Activated CD4-positive, alpha-beta T cell treated with anti-CD3 and anti-CD28 coated beads, Interleukin-2, Interleukin-4, amounts not matched to agents 100 ng/mL and 50 ng/mL, durations not matched to agents 16 hours and 8 hours (primary cell): ENCODE results near the gene ITGAX.
A peak's percentile ranks its signal among the peaks of the same experiment; 100 is the strongest.
"Not testable (repeated sequence)": the region's sequence is repeated elsewhere in the genome, so short reads cannot be mapped to it uniquely, and the experiment has no call there.

Experiments used
- DNase-seq: peaks from one replicate; pipeline ENCODE4 v3.0.0-alpha.2; 2020; ENCODE audit warnings: low spot score

ITGAX gene

GRCh38 chr16:31354394-31355291, at the start of gene ITGAX:
ITGAX (plus strand) TSS chr16:31355176; CDS start chr16:31355255, 79 bp downstream.
- DNase-seq = peak; percentile 81

GRCh38 chr16:31305219-31305618, 49.8 kb upstream of the ITGAX start:
- DNase-seq = no peak

GRCh38 chr16:31308381-31308780, 46.6 kb upstream of the ITGAX start:
- DNase-seq = not testable (repeated sequence)

DNA sequence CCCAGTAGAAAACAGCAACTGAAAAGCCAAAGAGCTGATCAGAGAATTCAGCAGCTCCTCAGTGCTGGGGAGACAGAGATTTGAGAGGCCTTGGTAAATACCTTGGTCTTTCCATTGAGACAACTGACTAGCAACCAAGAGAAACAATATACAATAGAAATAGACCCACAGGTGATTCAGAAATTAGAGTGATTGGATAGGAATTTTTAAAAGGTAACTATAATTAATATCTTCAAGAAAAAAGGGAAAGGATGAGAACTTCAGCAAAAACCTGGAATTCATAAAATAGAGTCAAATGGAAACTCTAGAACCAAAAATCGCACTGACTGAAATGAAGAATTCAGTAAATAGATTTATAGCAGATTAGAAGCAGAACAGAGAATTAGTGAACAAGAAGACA, 32.5 kb upstream of the ITGAX start:
- no peak for DNase-seq

DNA sequence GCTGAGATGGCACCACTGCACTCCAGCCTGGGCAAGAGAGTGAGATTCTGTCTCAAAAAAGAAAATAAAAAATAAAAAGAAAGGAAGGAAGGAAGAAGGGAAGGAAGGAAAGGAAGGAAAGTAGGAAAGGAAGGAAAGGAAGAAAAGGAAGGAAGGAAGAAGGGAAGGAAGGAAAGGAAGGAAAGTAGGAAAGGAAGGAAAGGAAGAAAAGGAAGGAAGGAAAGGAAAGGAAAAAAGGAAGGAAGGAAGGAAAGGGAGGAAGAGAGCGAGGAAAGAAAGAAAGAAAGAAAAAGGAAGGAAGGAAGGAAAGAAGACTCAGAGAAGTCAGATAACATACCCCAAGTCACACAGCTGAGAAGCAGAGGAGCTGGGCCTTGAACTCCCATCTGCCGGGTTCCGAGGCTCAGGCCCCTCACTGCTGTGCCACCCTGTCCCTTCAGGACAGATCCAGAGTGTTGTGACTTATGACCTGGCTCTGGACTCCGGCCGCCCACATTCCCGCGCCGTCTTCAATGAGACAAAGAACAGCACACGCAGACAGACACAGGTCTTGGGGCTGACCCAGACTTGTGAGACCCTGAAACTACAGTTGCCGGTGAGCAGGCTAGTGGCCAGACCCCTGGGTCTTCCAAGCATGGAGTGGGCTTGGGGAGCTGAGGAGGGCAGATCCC, 30.9 kb upstream of the ITGAX start:
- no peak for DNase-seq

DNA sequence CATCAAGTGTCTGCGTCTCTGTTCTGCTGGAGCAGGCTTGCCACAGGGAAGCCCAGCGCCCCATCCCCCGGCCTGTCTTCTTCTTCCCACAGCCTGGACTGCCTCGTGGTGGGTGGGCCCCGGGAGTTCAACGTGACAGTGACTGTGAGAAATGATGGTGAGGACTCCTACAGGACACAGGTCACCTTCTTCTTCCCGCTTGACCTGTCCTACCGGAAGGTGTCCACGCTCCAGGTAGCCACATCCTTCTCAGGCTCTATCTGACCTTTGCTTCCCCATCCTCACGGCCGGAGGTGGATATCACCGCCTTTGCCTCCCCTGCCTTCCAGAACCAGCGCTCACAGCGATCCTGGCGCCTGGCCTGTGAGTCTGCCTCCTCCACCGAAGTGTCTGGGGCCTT, 29.8 kb upstream of the ITGAX start:
- no peak for DNase-seq

GRCh38 chr16:31327646-31328225, 27.2 kb upstream of the ITGAX start:
- DNase-seq = no peak

DNA sequence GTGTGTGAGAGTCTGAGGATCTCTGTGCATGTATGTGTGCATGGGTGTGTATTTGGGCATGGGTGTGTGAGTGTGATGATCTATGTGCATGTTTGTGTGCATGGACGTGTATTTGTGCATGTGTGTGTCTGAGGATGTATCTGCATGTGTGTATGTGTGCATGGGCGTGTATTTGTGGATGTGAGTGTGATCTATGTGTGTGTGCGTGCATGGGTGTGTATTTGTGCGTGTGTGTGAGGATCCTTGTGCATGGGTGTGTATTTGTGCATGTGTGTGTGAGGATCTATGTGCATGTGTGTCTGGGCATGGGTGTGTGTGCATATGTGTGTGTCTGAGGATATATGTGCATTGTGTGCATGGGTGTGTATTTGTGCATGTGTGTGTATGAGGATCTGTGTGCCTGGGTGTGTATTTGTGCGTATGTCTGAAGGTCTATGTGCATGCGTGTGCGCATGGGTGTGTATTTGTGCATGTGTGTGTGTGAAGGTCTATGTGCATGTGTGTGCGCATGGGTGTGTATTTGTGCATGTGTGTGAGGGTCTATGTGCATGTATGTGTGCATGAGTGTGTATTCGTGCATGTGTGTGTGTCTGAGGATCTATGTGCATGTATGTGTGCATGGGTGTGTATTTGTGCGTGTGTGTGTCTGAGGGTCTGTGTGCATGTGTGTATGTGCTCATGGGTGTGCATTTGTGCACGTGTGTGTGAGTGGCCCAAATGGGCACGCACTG, 26.5 kb upstream of the ITGAX start:
- no peak for DNase-seq

GRCh38 chr16:31329671-31330552, 25.1 kb upstream of the ITGAX start:
- no peak for DNase-seq

- DNase-seq = no peak
Measured at GRCh38 chr16:31330553-31330890, 24.5 kb upstream of the ITGAX start.

GRCh38 chr16:31331141-31331764, 23.7 kb upstream of the ITGAX start:
- DNase-seq = no peak

DNA sequence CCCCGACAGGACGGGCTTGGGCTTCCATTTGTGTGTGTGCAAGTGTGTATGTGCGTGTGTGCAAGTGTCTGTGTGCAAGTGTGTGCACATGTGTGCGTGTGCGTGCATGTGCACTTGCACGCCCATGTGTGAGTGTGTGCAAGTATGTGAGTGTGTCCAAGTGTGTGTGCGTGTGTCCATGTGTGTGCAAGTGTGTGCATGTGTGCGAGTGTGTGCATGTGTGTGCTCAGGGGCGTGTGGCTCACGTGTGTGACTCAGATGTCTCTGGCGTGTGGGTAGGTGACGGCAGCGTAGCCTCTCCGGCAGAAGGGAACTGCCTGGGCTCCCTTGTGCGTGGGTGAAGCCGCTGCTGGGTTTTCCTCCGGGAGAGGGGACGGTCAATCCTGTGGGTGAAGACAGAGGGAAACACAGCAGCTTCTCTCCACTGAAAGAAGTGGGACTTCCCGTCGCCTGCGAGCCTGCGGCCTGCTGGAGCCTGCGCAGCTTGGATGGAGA, 23.1 kb upstream of the ITGAX start:
- DNase-seq = no peak

DNA sequence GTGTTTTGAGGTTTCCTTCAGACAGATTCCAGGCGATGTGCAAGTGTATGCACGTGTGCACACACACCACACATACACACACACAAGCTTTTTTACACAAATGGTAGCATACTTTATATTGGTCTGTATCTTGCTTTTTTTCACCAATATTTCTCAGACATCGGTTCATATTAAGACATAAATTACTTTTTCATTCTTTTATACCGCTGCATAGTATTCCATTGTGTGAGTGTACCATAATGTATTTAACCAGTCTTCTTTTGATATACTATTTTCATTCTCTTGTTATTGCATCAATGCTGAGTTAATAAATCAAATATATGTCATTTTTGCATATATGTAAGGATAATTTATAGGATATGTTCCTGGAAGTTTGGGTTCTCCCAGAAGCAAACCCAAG, 22.4 kb upstream of the ITGAX start:
- DNase-seq = no peak

DNA sequence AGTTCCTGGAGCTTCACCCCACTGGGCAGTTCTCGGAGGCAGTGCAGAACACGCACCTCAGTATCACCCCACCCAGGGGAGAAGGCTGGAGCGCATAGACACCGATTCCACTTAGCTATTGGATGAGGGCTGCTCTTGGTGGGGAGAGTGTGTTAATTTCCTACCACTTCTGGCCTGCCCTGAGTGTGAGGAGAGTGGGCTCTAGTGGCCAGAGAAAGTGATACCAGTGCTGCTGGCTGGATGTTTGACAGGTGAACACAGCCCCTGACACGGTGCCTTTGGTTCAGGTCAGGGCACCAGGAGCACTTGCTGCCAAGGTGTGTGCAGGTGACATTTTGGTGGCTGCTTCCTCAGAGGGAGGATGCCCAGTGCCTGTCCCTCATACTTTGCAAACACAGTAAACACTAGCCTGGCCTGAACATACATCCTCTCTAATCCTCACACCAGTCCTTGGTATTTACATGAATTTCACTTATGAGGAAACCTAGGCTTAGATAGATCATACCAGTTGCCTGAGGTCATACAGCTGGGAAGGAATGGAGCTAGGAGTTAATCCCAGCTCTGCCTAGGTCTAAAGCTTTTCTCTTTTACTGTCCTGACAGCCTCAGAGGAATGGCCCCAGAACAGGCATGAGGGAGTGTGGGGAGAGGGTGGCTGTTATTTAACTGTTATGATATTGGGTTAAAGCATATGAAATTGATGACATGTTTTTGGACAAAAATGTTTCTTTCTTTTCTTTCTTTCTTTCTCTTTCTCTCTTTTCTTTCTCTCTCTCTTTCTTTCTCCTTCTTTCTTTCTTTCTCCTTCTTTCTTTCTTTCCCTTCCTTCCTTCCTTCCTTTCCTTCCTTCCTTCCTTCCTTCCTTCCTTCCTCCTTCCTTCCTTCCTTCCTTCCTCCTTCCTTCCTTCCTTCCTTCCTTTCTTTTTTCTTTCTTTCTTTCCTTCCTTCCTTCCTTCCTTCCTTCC, 21.0 kb upstream of the ITGAX start:
- DNase-seq = no peak

DNA sequence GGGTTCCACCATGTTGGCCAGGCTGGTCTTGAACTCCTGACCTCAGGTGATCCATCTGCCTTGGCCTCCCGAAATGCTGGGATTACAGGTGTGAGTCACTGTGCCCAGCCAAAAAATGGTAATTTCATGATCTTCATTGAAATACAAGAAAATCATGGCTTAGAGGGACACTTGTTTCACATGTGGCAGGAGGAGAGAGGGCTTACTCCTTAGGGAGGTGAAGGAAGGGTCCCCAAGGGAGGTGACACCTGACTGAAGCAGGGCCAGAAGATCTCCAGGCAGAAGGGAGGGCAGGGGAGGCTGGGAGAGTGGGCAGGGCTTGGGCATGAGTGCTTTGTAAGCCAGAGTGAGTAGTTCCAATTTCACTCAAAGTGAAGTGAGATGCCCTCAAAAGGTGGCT, 20.0 kb upstream of the ITGAX start:
- DNase-seq = no peak

DNA sequence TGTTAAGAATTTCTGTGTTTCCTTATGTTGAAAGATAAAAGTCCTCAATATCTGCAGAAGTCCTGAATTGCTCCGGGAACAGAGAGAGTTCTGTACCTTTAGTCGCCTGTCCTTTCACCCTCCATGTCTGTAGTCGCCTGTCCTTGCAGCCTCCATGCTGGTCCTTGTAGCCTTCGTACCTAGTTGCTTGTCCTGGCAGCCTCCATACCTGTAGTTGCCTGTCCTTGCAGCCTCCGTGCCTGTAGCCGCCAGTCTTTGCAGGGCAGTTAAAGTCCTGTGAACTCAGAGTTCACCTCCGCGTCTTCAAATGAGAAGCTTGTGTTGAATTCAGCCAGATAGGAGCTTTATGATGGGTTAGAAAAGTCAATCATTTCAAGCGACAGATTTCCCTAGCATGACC, 19.5 kb upstream of the ITGAX start:
- no peak for DNase-seq

DNA sequence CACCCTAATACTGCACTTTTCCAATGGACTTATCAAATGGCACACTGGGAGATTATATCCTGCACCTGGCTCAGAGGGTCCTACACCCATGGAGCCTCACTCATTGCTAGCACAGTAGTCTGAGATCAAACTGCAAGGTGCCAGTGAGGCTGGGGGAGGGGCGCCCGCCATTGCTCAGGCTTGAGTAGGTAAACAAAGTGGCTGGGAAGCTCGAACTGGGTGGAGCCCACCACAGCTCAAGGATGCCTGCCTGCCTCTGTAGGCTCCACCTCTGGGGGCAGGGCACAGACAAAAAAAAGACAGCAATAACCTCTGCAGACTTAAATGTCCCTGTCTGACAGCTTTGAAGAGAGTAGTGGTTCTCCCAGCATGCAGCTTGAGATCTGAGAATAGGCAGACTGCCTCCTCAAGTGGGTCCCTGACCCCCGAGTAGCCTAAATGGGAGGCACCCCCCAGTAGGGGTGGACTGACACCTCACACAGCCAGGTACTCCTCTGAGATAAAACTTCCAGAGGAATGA, 16.8 kb upstream of the ITGAX start:
- not testable (repeated sequence) for DNase-seq

DNA sequence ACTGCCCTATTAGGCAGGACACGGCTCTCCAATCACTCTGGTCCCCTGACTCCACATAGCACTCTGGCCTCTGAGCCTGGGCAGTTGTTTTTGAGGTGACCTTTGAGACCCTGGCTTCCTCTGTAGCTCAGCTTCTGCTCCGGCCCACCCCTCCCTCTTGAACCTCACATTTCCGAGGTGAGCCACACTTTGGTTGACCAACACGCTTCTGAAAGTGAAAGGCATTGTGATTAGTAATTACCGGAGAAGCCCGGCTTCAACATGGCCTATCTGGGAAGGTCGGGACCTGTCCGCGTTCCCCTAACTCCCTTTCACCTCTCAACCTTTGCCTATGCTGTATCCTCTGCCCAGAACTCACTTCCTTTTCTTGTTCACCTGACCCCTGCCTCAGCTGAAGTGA, 10.3 kb upstream of the ITGAX start:
- no peak for DNase-seq

DNA sequence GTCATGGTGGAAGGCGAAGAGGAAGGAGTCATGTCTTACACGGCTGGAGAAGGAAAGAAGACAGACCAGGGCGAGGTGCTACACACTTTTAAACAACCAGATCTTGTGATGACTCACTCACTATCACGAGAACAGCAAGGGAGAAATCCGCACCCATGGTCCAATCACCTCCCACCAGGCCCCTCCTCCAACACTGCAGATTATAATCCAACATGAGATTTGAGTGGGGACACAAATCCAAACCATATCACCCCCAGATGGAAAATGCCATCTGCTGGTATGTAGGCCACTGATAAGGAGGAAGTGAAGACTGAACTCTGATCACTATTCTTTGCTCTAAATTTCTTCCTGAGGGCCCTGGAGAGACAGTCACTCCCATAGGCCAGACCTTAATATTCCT, 7.5 kb upstream of the ITGAX start:
- no peak for DNase-seq
